Chondrocyte (in vitro differentiated cells): ENCODE measurements around the gene MCM3. TPM values are rescaled to one million over a fixed set of nuclear protein-coding genes. Genes with fewer than 3 reads are reported as not detected.

Experiments used
- DNase-seq: peaks from one replicate; pipeline ENCODE4 v3.0.0; 2021; ENCODE audit warnings: mixed read lengths, low spot score
- H3K27ac Mint-ChIP-seq: one replicate; pipeline ENCODE4 v1.8.0; 2021; ENCODE audit warnings: mild to moderate bottlenecking, moderate library complexity, mixed read lengths; ENCODE audit not compliant: unreplicated experiment
- H3K27me3 Mint-ChIP-seq: 2 replicates; pipeline ENCODE4 v1.8.0; 2021; ENCODE audit warnings: low read depth, mixed read lengths
- H3K36me3 Mint-ChIP-seq: 2 replicates; pipeline ENCODE4 v1.8.0; 2021; ENCODE audit warnings: low read depth, mixed read lengths
- H3K4me1 Mint-ChIP-seq: 2 replicates; pipeline ENCODE4 v1.8.0; 2021; ENCODE audit warnings: low read depth, mild to moderate bottlenecking, mixed read lengths
- H3K4me3 Mint-ChIP-seq: one replicate; pipeline ENCODE4 v1.8.0; 2021; ENCODE audit warnings: mild to moderate bottlenecking, moderate library complexity, mixed read lengths; ENCODE audit not compliant: unreplicated experiment
- H3K9me3 Mint-ChIP-seq: 2 replicates; pipeline ENCODE4 v1.8.0; 2021; ENCODE audit warnings: low read depth, mixed read lengths
- CTCF ChIP-seq: fragments of 200-600 bp; sonication (generic); IDR thresholded peaks from 2 replicates; pipeline ENCODE4 v1.5.0; 2021; ENCODE audit warnings: antibody characterized with exemption, mild to moderate bottlenecking, moderate library complexity
- total RNA-seq: library from RNA; stranded (reverse); gene quantifications from 3 replicates; pipeline ENCODE4 v1.2.1, GENCODE V29; 2021

Gene MCM3
- total RNA-seq, 1 donor from 2014 or later: 23.0 TPM

DNA sequence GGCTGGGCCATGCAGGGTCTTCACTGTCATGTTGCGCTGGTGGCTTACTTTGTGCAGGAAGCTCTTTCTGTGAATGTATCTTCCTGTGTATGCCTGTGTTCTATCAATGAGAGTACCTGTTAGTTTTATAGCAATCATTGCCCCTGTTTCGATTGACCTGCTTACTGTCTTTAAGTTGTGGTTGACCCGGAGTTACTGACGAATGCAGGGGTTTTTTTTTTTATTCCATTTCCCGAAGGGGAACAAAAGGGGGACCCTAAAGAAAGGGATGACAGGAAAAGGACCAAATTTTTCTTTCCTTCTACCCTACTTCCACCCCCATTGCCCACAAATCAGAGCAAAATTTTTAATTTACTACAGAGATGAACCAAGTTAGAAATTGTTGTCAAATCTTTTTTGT, 40.1 kb downstream of the MCM3 start, which contains the start of gene IL17F:
Gene IL17F, minus strand, starts transcription at position 101 of the 400 bp plus-strand sequence. Its CDS starts 71 bp downstream, at position 30.
- Mint-ChIP-seq H3K4me3 (no peak within 1 kb of the TSS), H3K27ac (no peak within 1 kb of the TSS), H3K27me3 (peaks cover 29% of the 10 kb centered on the region), H3K4me1 (no peaks in the 10 kb centered on the region), H3K36me3 (no peaks in the 10 kb centered on the region), H3K9me3 (no peaks in the 10 kb centered on the region)
- no peak for TF ChIP-seq CTCF
- no peak for DNase-seq

DNA sequence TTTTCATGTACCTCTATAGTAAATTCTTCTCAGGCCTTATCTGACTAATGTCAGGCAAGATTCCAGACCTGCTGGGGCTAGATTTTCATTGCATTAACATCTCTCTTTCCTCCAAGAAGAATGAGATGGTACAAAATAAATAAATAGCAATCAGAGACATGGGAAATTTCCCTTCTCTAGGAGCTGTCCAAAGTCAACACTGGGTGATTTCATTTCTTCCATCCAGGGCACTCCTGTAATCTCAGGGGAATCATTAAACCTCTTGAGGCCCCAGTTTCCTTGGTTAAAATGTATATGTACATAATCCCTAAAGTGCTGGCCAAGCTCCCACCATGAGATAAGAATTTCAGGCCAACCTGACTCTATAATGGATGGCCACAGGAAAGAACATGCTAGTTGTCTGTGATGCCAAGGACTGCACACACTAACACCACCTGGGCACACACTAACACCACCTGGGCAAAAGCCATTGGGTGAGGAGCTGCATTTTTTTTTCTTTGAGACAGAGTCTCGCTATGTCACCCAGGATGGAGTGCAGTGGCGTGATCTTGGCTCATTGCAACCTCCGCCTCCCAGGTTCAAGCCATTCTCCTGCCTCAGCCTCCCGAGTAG, 41.2 kb downstream of the MCM3 start:
- Mint-ChIP-seq H3K4me3 (no peak overlapping the region), H3K27ac (no peak overlapping the region), H3K27me3 (peaks cover 22% of the 10 kb centered on the region), H3K36me3 (no peaks in the 10 kb centered on the region), H3K9me3 (no peaks in the 10 kb centered on the region), H3K4me1 (no peaks in the 10 kb centered on the region)
- no peak for DNase-seq
- TF ChIP-seq CTCF: no peak

DNA sequence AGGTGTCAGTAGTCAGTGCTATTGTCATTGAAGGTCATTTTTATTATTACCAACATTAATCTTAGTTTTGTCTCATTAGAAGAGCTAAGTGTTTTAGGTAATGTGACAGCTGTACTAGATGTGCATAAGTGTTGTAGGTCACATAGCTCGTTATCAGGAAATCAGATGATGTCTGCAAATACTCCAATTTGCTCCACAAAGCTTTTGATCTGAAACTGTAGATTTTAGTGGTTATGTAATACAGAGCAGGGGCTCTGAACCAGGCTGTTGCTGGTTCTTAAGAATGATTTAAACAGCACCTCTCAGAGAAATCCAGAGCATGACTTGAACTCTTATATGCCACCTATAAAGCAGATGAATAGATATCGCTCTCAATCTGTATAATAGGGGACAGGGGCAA, 42.7 kb downstream of the MCM3 start:
- no peak overlapping the region for H3K4me3 Mint-ChIP-seq
- TF ChIP-seq CTCF: no peak
- H3K27ac Mint-ChIP-seq: no peak overlapping the region
- H3K27me3 Mint-ChIP-seq: peaks cover 31% of the 10 kb centered on the region
- no peaks in the 10 kb centered on the region for H3K36me3 Mint-ChIP-seq
- no peaks in the 10 kb centered on the region for H3K9me3 Mint-ChIP-seq
- DNase-seq: no peak
- no peaks in the 10 kb centered on the region for H3K4me1 Mint-ChIP-seq

- peaks cover 31% of the 10 kb centered on the region for H3K27me3 Mint-ChIP-seq
- no peaks in the 10 kb centered on the region for H3K36me3 Mint-ChIP-seq
- no peaks in the 10 kb centered on the region for H3K4me1 Mint-ChIP-seq
- H3K4me3 Mint-ChIP-seq: no peak overlapping the region
- no peaks in the 10 kb centered on the region for H3K9me3 Mint-ChIP-seq
- peak; percentile 75 for TF ChIP-seq CTCF
- DNase-seq: no peak
- no peak overlapping the region for H3K27ac Mint-ChIP-seq
Observed at GRCh38 chr6:52233975-52234823, 50.3 kb downstream of the MCM3 start.

DNA sequence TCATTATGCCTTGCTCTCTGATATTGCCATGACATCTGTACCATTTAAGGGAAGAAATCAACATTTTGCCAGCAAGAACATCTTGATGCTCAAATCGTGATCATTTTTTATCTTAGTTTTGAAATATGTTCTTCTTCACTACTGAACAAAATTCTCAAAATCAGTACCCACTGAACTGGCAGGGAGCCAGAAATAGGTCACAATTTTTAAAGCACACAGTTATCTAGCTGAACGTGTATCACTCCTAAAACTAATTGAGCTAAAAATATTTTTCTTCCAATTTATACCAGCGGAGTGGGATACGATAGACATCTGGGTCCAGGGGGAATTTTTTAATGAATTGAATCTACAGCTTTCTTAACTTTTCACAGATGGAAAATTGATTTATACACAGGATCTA, 51.5 kb downstream of the MCM3 start:
- Mint-ChIP-seq H3K4me3 (no peak overlapping the region), H3K4me1 (no peaks in the 10 kb centered on the region), H3K36me3 (no peaks in the 10 kb centered on the region), H3K27ac (no peak overlapping the region), H3K27me3 (peaks cover 29% of the 10 kb centered on the region), H3K9me3 (no peaks in the 10 kb centered on the region)
- no peak for TF ChIP-seq CTCF
- no peak for DNase-seq
